ENCODE data around the gene ARHGEF17.
A peak's percentile ranks its signal among the peaks of the same experiment; 100 is the strongest.

The ARHGEF17 gene

GRCh38 chr11:73402834-73403185, 94.7 kb downstream of the ARHGEF17 start:
- DNase-seq (ENCODE audit: low read depth) = peak; percentile 55
- peak; percentile 54 for TF ChIP-seq CTCF (conservative IDR thresholded peaks at IDR 0.05; ENCODE audit: low read depth, low read length)

GRCh38 chr11:73403541-73403940, 95.5 kb downstream of the ARHGEF17 start:
- no peak for DNase-seq (ENCODE audit: low read depth)

More at GRCh38 chr11:73402834-73403185, 94.7 kb downstream of the ARHGEF17 start:
- no peak overlapping the region for H3K4me3 ChIP-seq (ENCODE audit: low read depth, low read length)

GRCh38 chr11:73404048-73404447, 96.0 kb downstream of the ARHGEF17 start:
- DNase-seq (ENCODE audit: low read depth) = peak; percentile 85
- peak; percentile 94 for TF ChIP-seq CTCF (conservative IDR thresholded peaks at IDR 0.05; ENCODE audit: low read depth, low read length)
- H3K4me3 ChIP-seq (ENCODE audit: low read depth, low read length) = no peak overlapping the region

More at GRCh38 chr11:73403541-73403940, 95.5 kb downstream of the ARHGEF17 start:
- no peak overlapping the region for H3K4me3 ChIP-seq (ENCODE audit: low read depth, low read length)
- TF ChIP-seq CTCF (conservative IDR thresholded peaks at IDR 0.05; ENCODE audit: low read depth, low read length) = no peak

GRCh38 chr11:73404506-73405145, 96.5 kb downstream of the ARHGEF17 start:
- no peak overlapping the region for H3K4me3 ChIP-seq (ENCODE audit: low read depth, low read length)
- TF ChIP-seq CTCF (conservative IDR thresholded peaks at IDR 0.05; ENCODE audit: low read depth, low read length) = no peak
- no peak for DNase-seq (ENCODE audit: low read depth)

GRCh38 chr11:73405146-73405510, 97.1 kb downstream of the ARHGEF17 start:
- no peak for DNase-seq (ENCODE audit: low read depth)
- no peak overlapping the region for H3K4me3 ChIP-seq (ENCODE audit: low read depth, low read length)
- TF ChIP-seq CTCF (conservative IDR thresholded peaks at IDR 0.05; ENCODE audit: low read depth, low read length) = no peak

GRCh38 chr11:73406131-73406530, 98.1 kb downstream of the ARHGEF17 start:
- DNase-seq (ENCODE audit: low read depth) = no peak
- H3K4me3 ChIP-seq (ENCODE audit: low read depth, low read length) = no peak overlapping the region
- no peak for TF ChIP-seq CTCF (conservative IDR thresholded peaks at IDR 0.05; ENCODE audit: low read depth, low read length)

GRCh38 chr11:73406619-73407018, 98.5 kb downstream of the ARHGEF17 start:
- no peak for TF ChIP-seq CTCF (conservative IDR thresholded peaks at IDR 0.05; ENCODE audit: low read depth, low read length)
- no peak for DNase-seq (ENCODE audit: low read depth)
- H3K4me3 ChIP-seq (ENCODE audit: low read depth, low read length) = no peak overlapping the region

Measured in choroid plexus epithelial cell (primary cell).